HG02943 (cell line): ENCODE data around the gene TIGAR.
A peak's percentile ranks its signal among the peaks of the same experiment; 100 is the strongest.

ENCODE experiments used
- ATAC-seq: cut with Tn5 transposase; IDR thresholded peaks from one replicate; pipeline ENCODE4 v1.9.1; 2021; ENCODE audit warnings: mild to moderate bottlenecking, low read depth, moderate library complexity; ENCODE audit not compliant: unreplicated experiment

Gene TIGAR, protein sequence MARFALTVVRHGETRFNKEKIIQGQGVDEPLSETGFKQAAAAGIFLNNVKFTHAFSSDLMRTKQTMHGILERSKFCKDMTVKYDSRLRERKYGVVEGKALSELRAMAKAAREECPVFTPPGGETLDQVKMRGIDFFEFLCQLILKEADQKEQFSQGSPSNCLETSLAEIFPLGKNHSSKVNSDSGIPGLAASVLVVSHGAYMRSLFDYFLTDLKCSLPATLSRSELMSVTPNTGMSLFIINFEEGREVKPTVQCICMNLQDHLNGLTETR

GRCh38 chr12:4320853-4321701 lies at the start of gene TIGAR:
Gene TIGAR, plus strand, starts transcription at chr12:4321213. Its CDS starts 59 bp downstream, at chr12:4321272.
- ATAC-seq: peak; percentile 96

DNA sequence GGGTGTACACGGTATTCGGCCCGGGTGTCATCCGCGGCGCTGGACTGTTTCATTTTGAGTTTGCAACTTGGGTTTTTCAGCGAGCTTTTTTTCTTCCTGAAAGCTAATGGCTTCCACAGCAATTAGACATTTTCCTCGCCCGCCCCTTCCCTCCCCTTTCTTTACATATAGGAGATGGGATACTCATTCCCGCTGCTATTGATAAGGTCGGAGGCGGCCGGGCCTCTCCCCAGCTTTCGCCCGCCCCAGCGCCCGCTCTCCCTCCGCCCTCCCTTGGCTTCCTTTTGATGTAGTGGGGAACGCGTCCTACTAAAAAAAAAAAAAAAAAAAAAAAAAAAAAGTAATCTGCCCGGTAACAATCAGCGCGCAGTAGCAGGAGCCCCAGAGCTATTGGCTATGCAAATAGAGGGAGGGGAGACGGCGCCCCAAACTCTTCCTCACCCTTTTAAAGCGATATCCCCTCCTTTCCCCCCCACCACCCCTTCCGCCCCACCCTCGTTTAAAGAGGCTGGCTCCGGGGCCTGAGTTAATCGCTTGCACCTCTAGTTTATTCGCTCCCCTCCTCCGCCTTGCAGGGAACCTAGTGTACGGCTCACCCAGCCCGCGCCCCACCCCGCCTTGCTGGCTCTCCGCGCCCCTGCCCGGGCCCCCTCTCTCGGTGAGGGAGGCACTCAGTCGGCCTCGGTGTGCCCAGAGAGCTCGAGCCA lies 49.1 kb upstream of the TIGAR start:
- ATAC-seq: peak; percentile 44

DNA sequence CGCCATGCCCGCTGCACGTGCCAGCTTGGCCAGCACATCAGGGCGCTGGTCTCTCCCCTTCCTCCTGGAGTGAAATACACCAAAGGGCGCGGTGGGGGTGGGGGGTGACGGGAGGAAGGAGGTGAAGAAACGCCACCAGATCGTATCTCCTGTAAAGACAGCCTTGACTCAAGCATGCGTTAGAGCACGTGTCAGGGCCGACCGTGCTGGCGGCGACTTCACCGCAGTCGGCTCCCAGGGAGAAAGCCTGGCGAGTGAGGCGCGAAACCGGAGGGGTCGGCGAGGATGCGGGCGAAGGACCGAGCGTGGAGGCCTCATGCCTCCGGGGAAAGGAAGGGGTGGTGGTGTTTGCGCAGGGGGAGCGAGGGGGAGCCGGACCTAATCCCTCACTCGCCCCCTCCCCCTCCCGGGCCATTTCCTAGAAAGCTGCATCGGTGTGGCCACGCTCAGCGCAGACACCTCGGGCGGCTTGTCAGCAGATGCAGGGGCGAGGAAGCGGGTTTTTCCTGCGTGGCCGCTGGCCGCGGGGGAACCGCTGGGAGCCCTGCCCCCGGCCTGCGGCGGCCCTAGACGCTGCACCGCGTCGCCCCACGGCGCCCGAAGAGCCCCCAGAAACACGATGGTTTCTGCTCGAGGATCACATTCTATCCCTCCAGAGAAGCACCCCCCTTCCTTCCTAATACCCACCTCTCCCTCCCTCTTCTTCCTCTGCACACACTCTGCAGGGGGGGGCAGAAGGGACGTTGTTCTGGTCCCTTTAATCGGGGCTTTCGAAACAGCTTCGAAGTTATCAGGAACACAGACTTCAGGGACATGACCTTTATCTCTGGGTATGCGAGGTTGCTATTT lies 48.4 kb upstream of the TIGAR start:
- ATAC-seq: peak; percentile 1

DNA sequence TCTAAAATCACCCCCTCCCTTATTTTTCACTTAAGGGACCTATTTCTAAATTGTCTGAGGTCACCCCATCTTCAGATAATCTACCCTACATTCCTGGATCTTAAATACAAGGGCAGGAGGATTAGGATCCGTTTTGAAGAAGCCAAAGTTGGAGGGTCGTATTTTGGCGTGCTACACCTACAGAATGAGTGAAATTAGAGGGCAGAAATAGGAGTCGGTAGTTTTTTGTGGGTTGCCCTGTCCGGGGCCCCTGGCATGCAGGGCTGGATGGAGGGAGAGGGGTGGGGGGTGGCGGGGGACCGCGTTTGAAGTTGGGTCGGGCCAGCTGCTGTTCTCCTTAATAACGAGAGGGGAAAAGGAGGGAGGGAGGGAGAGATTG lies 47.8 kb upstream of the TIGAR start:
- ATAC-seq: no peak

DNA sequence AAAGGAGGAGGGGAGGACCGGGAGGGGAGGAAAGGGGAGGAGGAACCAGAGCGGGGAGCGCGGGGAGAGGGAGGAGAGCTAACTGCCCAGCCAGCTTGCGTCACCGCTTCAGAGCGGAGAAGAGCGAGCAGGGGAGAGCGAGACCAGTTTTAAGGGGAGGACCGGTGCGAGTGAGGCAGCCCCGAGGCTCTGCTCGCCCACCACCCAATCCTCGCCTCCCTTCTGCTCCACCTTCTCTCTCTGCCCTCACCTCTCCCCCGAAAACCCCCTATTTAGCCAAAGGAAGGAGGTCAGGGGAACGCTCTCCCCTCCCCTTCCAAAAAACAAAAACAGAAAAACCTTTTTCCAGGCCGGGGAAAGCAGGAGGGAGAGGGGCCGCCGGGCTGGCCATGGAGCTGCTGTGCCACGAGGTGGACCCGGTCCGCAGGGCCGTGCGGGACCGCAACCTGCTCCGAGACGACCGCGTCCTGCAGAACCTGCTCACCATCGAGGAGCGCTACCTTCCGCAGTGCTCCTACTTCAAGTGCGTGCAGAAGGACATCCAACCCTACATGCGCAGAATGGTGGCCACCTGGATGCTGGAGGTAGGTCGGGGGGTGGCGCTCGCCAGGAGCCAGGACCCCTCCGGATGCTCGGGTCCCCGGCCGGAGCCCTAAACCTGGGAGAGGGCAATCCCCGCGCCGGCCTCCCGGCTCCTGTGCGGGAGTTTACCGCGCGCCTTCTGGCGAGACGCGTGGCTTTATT lies 47.2 kb upstream of the TIGAR start, which contains the start of gene CCND2:
TSS of gene CCND2 (plus strand) at position 111 of the 744 bp plus-strand sequence. CDS start at position 390, 279 bp downstream.
- no peak for ATAC-seq

- no peak for ATAC-seq
Measured at GRCh38 chr12:4274396-4275015, 46.5 kb upstream of the TIGAR start.

DNA sequence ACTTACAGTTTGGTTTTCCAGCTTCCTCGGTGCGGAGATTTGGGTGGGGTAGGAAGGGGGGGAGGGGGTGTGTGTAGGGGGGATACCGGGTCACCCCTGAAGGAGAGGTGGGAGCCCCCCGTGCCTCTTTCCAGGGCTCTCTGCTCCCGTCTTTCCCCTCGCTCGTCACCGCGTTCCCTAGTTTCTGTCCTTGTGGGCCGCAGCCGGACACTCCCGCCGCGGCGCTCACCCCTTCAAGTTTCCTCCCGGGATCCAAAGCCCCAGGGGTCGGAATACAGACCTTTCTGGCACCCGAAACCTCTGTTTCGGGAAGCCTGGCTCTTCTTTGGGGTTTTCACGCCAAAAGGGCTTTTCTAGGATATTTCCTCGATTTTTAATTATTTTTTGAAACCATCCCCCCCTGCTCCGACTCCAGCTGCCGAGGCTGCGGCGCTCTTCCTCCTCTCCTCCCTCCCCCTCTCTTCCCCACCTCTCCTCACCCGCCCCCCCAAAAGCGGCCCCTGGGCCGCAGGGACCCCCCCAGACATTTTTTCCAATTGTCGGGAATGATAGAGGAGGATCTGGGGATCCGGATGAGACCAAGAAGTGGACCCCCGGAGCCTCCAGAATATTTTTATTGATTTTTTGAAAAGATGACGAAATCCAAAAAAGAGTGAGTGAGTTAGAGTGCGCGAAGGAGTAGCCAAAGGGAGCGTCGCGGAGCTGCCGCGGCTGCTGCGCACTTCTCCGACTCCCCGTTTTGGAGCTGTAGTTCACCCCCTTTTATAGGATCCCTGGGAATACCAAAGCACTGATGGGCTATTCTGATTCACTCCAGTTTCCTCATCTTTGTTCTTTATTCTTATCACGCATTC lies 45.8 kb upstream of the TIGAR start:
- no peak for ATAC-seq

DNA sequence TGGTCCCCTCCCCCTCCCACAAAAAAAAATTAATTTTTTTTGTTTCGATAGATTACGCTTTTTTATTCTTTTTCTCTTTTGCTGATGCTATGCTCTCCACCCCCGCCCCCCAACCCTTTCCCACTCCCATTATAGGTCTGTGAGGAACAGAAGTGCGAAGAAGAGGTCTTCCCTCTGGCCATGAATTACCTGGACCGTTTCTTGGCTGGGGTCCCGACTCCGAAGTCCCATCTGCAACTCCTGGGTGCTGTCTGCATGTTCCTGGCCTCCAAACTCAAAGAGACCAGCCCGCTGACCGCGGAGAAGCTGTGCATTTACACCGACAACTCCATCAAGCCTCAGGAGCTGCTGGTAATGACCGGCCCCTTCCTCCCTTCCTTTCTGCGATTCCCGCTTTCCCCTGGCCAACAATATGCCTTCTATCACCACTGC lies 45.1 kb upstream of the TIGAR start:
- ATAC-seq: no peak

DNA sequence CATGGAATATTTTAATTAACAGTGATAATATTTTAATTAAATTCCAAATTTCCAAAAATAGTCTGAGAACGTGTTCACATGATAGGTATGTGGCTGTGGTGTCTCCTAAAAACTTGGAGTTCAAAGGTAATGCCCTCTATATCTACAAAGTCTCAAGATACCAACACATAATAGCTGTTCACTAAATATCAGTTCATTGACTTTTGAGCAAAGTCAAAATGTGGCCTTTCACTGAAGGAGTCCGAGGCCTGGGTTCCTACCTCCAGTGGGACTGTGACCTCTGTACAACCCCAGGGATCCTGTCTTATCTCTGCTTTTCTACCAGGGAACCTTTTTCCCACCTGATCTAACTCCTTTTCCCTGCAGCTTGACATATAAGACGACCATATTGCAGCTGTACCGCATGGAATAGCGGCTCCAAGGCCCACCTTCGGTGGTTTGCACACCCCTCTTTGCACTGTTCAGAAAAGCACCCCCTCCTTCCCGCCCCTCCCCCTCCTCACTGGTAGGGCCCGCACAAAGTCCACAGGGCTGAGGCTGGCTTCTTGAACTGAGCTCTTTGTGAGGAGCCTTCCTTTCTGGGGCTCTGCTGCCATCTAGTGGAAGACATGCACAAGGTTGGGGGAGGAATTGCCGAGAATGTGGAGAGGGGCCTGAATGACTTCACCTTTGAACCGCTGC lies 44.3 kb upstream of the TIGAR start:
- ATAC-seq: no peak

DNA sequence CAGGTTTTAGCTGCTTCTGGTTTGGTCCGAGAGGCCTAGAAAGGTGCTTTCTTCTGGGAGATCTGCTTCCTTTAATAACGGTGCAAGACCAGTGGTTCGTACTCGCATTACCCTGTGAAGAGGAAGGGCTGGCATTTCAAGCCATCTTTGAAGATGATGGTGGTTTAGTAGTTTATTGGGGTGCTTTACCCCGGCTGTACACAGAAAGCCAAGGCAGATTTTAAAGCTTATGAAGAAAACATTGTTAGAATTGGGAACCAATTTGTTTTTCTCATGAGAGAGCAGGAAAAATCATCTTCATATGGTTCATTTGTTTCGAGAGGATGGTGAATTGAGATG lies 43.8 kb upstream of the TIGAR start:
- ATAC-seq: no peak

GRCh38 chr12:4277857-4278256 lies 43.2 kb upstream of the TIGAR start:
- no peak for ATAC-seq

- no peak for ATAC-seq
Measured at GRCh38 chr12:4278329-4279197, 42.5 kb upstream of the TIGAR start.

GRCh38 chr12:4279198-4279690 lies 41.8 kb upstream of the TIGAR start:
- ATAC-seq: no peak

DNA sequence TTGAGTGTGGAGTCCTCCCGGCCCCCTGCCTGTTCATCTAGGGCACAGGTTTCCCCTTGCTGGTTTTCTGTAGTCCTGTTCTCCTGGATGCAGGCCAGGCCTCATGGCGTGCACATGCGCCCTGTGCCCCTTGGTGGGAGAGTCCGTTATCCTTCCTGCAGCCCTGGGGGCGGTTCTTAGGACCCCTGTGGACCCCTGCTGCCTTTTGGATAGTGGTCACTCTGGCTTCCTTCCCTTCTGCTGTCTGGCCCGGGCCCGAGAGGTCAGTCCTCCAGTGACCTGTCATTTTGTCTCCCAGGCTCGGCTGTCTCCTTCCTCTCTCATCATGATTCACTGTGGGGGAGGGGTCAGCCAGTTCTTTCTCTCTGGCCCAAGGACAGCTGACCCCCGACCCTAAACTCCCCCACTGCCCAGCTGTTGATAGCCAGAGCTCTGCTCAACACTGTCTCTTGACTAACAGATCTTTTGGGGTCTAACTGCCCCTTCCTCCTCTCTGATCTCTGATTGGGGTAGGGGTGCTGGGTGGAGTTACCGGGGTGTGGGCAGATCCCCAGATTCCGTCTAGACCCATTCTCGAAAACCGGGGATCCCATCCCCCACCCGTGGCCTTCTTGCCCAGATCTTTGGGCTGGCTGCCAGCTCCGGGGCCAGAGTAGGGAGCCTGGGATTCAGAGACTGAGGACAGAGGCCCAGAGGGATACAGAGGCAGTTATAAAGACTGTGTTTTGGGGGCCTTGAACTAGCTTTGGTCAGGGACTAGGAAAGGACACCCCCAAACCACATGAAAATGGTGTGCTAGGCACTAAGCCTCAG lies 40.5 kb upstream of the TIGAR start:
- no peak for ATAC-seq

- ATAC-seq: no peak
Measured at GRCh38 chr12:4281173-4281654, 39.8 kb upstream of the TIGAR start.
